Measurements from ENCODE around the gene KCNMA1. TPM values are rescaled to one million over a fixed set of nuclear protein-coding genes. Genes with fewer than 3 reads are reported as not detected.
"Not testable (repeated sequence)": the region's sequence is repeated elsewhere in the genome, so short reads cannot be mapped to it uniquely, and the experiment has no call there.

KCNMA1 gene
- 10 to 100 TPM; 14.8 to 21.1 TPM for total RNA-seq
- 1 to 10 TPM; 2.8 to 5.1 (median 3.7) TPM for polyA plus RNA-seq (ENCODE audit: insufficient read length in 6 of 6)
- long read RNA-seq, donor 1 = 0 reads
- long read RNA-seq, donor 2 = 0 reads
- long read RNA-seq, donor 3 = 0 reads
- long read RNA-seq, donor 4, transcript KCNMA1-219 (2 exons, 2,963 nt) = major isoform, 6 of 10 reads
- long read RNA-seq, donor 4, partial matches to known transcripts = 1 of 10 reads
- long read RNA-seq, donor 4, other reads (novel, unspliced or antisense) = 3 of 10 reads
- long read RNA-seq, donor 5 = 0 reads
- long read RNA-seq, donor 6 = 0 reads
- long read RNA-seq, donor 7, partial matches to known transcripts = 0 of 1 reads
- long read RNA-seq, donor 7, other reads (novel, unspliced or antisense) = 0 of 1 reads
- long read RNA-seq, donor 8 = 0 reads
- long read RNA-seq, donor 9 = 0 reads
- long read RNA-seq, donor 10, transcript KCNMA1-219 (2 exons, 2,963 nt) = major isoform, 9 of 14 reads
- long read RNA-seq, donor 10, partial matches to known transcripts = 0 of 14 reads
- long read RNA-seq, donor 10, other reads (novel, unspliced or antisense) = 1 of 14 reads
- long read RNA-seq, donor 11, transcript KCNMA1-219 (2 exons, 2,963 nt) = major isoform, 6 of 7 reads
- long read RNA-seq, donor 11, partial matches to known transcripts = 0 of 7 reads
- long read RNA-seq, donor 11, other reads (novel, unspliced or antisense) = 0 of 7 reads
- long read RNA-seq, donor 12 = 0 reads

GRCh38 chr10:77637532-77638320, at the start of gene KCNMA1:
Gene KCNMA1 (minus strand): TSS chr10:77637808.
- H3K27ac ChIP-seq = no peak within 1 kb of the TSS
- peaks cover 0 to 14% of the 10 kb centered on the region in 2 donors for H3K4me1 ChIP-seq
- H3K36me3 ChIP-seq = no peaks in the 10 kb centered on the region
- ATAC-seq (peak; percentile 40), DNase-seq (peak in 1 of 4 donors; percentile 77)
- intact Hi-C loops (cut with DNase I) = no loop called here
- H3K9me3 ChIP-seq = no peaks in the 10 kb centered on the region
- H3K27me3 ChIP-seq = peaks cover 39 to 98% of the 10 kb centered on the region in 2 donors
- TF ChIP-seq CTCF (IDR thresholded peaks at IDR 0.05) = no peak
- H3K4me3 ChIP-seq = peak within 1 kb of the TSS; percentile 27 to 47

- ATAC-seq (no peak), DNase-seq (no peak)
- H3K27ac ChIP-seq = no peak overlapping the region
- intact Hi-C loops (cut with DNase I) = no loop called here
- H3K4me3 ChIP-seq = no peak overlapping the region
- no peaks in the 10 kb centered on the region for H3K4me1 ChIP-seq
- H3K9me3 ChIP-seq = no peaks in the 10 kb centered on the region
- H3K36me3 ChIP-seq = no peaks in the 10 kb centered on the region
- TF ChIP-seq CTCF (IDR thresholded peaks at IDR 0.05) = no peak
- peaks cover 0 to 21% of the 10 kb centered on the region in 2 donors for H3K27me3 ChIP-seq
These were observed 49.2 kb upstream of the KCNMA1 start for GRCh38 chr10:77686650-77687417.

GRCh38 chr10:77686096-77686495, 48.5 kb upstream of the KCNMA1 start:
- DNase-seq (no peak), ATAC-seq (no peak)
- Histone ChIP-seq H3K9me3 (no peaks in the 10 kb centered on the region), H3K4me3 (no peak overlapping the region), H3K27ac (no peak overlapping the region), H3K36me3 (no peaks in the 10 kb centered on the region), H3K4me1 (no peaks in the 10 kb centered on the region), H3K27me3 (peaks cover 0 to 21% of the 10 kb centered on the region in 2 donors)
- intact Hi-C loops (cut with DNase I) = no loop called here
- no peak for TF ChIP-seq CTCF (IDR thresholded peaks at IDR 0.05)

GRCh38 chr10:77685432-77685831, 47.8 kb upstream of the KCNMA1 start:
- H3K4me3 ChIP-seq = no peak overlapping the region
- no peak overlapping the region for H3K27ac ChIP-seq
- DNase-seq (no peak), ATAC-seq (no peak)
- intact Hi-C loops (cut with DNase I) = no loop called here
- no peaks in the 10 kb centered on the region for H3K4me1 ChIP-seq
- TF ChIP-seq CTCF (IDR thresholded peaks at IDR 0.05) = no peak
- H3K36me3 ChIP-seq = no peaks in the 10 kb centered on the region
- no peaks in the 10 kb centered on the region for H3K9me3 ChIP-seq
- peaks cover 0 to 21% of the 10 kb centered on the region in 2 donors for H3K27me3 ChIP-seq

- peaks cover 0 to 13% of the 10 kb centered on the region in 2 donors for H3K27me3 ChIP-seq
- H3K27ac ChIP-seq; H3K36me3 ChIP-seq; ATAC-seq; H3K4me1 ChIP-seq; DNase-seq; H3K9me3 ChIP-seq; intact Hi-C loops (cut with DNase I); H3K4me3 ChIP-seq: not testable (repeated sequence)
These were observed 45.5 kb upstream of the KCNMA1 start for GRCh38 chr10:77683088-77683432.

Data from left lung (tissue), 14 donors.